NCI-H510A (cell line): ENCODE measurements around the gene KCND3.

Source experiments
- DNase-seq: peaks from one replicate; lab custom pipeline; 2025; lab: John Stamatoyannopoulos, UW

Gene KCND3

GRCh38 chr1:111778066-111778465 is 211.4 kb downstream of the KCND3 start:
- DNase-seq = no peak

GRCh38 chr1:111777301-111777700 is 212.2 kb downstream of the KCND3 start:
- no peak for DNase-seq

GRCh38 chr1:111776861-111777260 is 212.6 kb downstream of the KCND3 start:
- no peak for DNase-seq

- DNase-seq = no peak
Observed at GRCh38 chr1:111776391-111776790, 213.1 kb downstream of the KCND3 start.

GRCh38 chr1:111775966-111776365 is 213.5 kb downstream of the KCND3 start:
- no peak for DNase-seq

GRCh38 chr1:111770916-111771315 is 218.6 kb downstream of the KCND3 start:
- DNase-seq = no peak

- DNase-seq = no peak
Observed at GRCh38 chr1:111769517-111770146, 219.8 kb downstream of the KCND3 start.

GRCh38 chr1:111768625-111769024 is 220.8 kb downstream of the KCND3 start:
- DNase-seq = no peak

- peak; percentile 10 for DNase-seq
Observed at GRCh38 chr1:111768023-111768422, 221.4 kb downstream of the KCND3 start.

- DNase-seq = no peak
Observed at GRCh38 chr1:111762332-111762731, 227.1 kb downstream of the KCND3 start.

GRCh38 chr1:111761717-111762116 is 227.8 kb downstream of the KCND3 start:
- no peak for DNase-seq

GRCh38 chr1:111758373-111758772 is 231.1 kb downstream of the KCND3 start:
- no peak for DNase-seq

- no peak for DNase-seq
Observed at GRCh38 chr1:111756124-111756513, 233.3 kb downstream of the KCND3 start.

- peak; percentile 87 for DNase-seq
Observed at GRCh38 chr1:111755331-111756123, 233.9 kb downstream of the KCND3 start, which contains the start of gene DDX20. Gene DDX20 (plus strand): TSS chr1:111755901. CDS start chr1:111755925, 24 bp downstream.

GRCh38 chr1:111754984-111755330 is 234.5 kb downstream of the KCND3 start:
- peak; percentile 63 for DNase-seq

GRCh38 chr1:111751906-111752575 is 237.4 kb downstream of the KCND3 start:
- DNase-seq = no peak

GRCh38 chr1:111750856-111751255 is 238.6 kb downstream of the KCND3 start:
- DNase-seq = no peak

- no peak for DNase-seq
Observed at GRCh38 chr1:111749628-111750027, 239.8 kb downstream of the KCND3 start.

GRCh38 chr1:111747947-111748346 is 241.5 kb downstream of the KCND3 start:
- DNase-seq = no peak

- no peak for DNase-seq
Observed at GRCh38 chr1:111747282-111747734, 242.2 kb downstream of the KCND3 start.

- no peak for DNase-seq
Observed at GRCh38 chr1:111746614-111746999, 242.9 kb downstream of the KCND3 start.

- DNase-seq = peak; percentile 47
Observed at GRCh38 chr1:111745675-111746613, 243.5 kb downstream of the KCND3 start.
